HL-60 (cell line): ENCODE measurements around the gene TMEM174.

ENCODE experiments used
- DNase-seq, 2 experiments: peaks; one replicate each; pipeline ENCODE4 v3.0.0-alpha.2; 2010 to 2020; ENCODE audit warnings: low read depth in 1 of 2, low spot score in 1 of 2
- H3K27ac ChIP-seq: fragments of 250-450 bp; sonication (Bioruptor Pico); replicated peaks from 2 replicates; pipeline ENCODE4 v1.5.1; 2020; ENCODE audit warnings: mild to moderate bottlenecking, moderate library complexity
- H3K27me3 ChIP-seq: fragments of 250-450 bp; sonication (Bioruptor Pico); 2 replicates; pipeline ENCODE4 v1.5.1; 2021; ENCODE audit warnings: mild to moderate bottlenecking, moderate library complexity; ENCODE audit not compliant: insufficient read depth, poor library complexity, severe bottlenecking
- H3K4me3 ChIP-seq: replicated peaks from 2 replicates; pipeline ENCODE4 v1.5.1; 2011; ENCODE audit warnings: mild to moderate bottlenecking, control low read depth, low read length; ENCODE audit not compliant: insufficient read depth
- GABPA ChIP-seq: IDR thresholded peaks from 2 replicates; pipeline ENCODE4 v1.6.1; 2012; ENCODE audit warnings: low read depth
- POLR2AphosphoS5 ChIP-seq: IDR thresholded peaks from 2 replicates; pipeline ENCODE4 v1.6.1; 2012; ENCODE audit warnings: low read depth
- REST ChIP-seq: IDR thresholded peaks from 2 replicates; pipeline ENCODE4 v1.6.1; 2012; ENCODE audit warnings: low read depth; ENCODE audit not compliant: insufficient replicate concordance
- SPI1 ChIP-seq: IDR thresholded peaks from 2 replicates; pipeline ENCODE4 v1.6.1; 2012; ENCODE audit warnings: low read depth, mild to moderate bottlenecking, borderline replicate concordance
- TF ChIP-seq, protein P1 (sequence below): IDR thresholded peaks from one replicate; pipeline ENCODE4 v1.5.1; 2011; ENCODE audit warnings: low read length, control low read depth, inconsistent platforms; ENCODE audit not compliant: insufficient read depth

TMEM174 gene

GRCh38 chr5:73213566-73213998 is 40.6 kb downstream of the TMEM174 start:
- no peak overlapping the region for H3K4me3 ChIP-seq
- DNase-seq: no peak
- H3K27ac ChIP-seq: no peak overlapping the region
- H3K27me3 ChIP-seq: peaks cover 3% of the 10 kb centered on the region
- TF ChIP-seq POLR2AphosphoS5: no peak
- TF ChIP-seq SPI1: no peak
- TF ChIP-seq GABPA: no peak
- TF ChIP-seq REST: no peak
- TF ChIP-seq, protein P1, sequence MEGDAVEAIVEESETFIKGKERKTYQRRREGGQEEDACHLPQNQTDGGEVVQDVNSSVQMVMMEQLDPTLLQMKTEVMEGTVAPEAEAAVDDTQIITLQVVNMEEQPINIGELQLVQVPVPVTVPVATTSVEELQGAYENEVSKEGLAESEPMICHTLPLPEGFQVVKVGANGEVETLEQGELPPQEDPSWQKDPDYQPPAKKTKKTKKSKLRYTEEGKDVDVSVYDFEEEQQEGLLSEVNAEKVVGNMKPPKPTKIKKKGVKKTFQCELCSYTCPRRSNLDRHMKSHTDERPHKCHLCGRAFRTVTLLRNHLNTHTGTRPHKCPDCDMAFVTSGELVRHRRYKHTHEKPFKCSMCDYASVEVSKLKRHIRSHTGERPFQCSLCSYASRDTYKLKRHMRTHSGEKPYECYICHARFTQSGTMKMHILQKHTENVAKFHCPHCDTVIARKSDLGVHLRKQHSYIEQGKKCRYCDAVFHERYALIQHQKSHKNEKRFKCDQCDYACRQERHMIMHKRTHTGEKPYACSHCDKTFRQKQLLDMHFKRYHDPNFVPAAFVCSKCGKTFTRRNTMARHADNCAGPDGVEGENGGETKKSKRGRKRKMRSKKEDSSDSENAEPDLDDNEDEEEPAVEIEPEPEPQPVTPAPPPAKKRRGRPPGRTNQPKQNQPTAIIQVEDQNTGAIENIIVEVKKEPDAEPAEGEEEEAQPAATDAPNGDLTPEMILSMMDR: no peak

DNA sequence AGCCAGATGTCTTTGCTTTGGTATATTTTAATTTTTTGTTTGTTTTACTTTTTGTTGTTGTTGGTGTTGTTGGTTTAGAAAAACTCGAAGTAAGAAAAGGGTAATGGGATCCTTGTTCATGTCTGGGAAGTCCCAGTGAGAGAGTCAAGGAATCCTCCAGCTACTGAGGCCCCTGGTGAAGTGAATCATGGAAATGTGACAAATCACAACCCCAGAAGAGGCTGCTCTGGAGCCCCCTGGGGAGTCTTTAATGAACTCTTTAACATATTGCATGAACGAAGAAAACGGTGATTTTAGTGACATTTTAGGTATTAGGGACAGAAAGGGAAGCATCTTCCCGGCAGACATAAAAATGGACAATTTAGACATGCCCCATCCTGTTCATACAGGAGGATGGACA is 41.3 kb downstream of the TMEM174 start:
- Histone ChIP-seq H3K4me3 (no peak overlapping the region), H3K27ac (no peak overlapping the region), H3K27me3 (peaks cover 3% of the 10 kb centered on the region)
- no peak for DNase-seq
- TF ChIP-seq POLR2AphosphoS5 (no peak), REST (no peak), SPI1 (no peak), GABPA (no peak)
- TF ChIP-seq, protein P1: no peak

GRCh38 chr5:73214996-73215395 is 42.0 kb downstream of the TMEM174 start:
- TF ChIP-seq, protein P1: no peak
- TF ChIP-seq GABPA (no peak), REST (no peak), POLR2AphosphoS5 (no peak), SPI1 (no peak)
- Histone ChIP-seq H3K27ac (no peak overlapping the region), H3K27me3 (peaks cover 3% of the 10 kb centered on the region), H3K4me3 (no peak overlapping the region)
- no peak for DNase-seq
